Breast epithelium (tissue), 4 donors: ENCODE data around the gene DMBT1. TPM values are rescaled to one million over a fixed set of nuclear protein-coding genes. Genes with fewer than 3 reads are reported as not detected.

ENCODE experiments used
- DNase-seq, 2 donors: peaks; one replicate each; pipeline ENCODE4 v3.0.0-alpha.2; 2019; ENCODE audit warnings: low spot score in 2 of 2
- H3K27ac ChIP-seq, 2 donors: fragments of 200-600 bp; sonication (generic) in 1 of 2; one replicate each; pipeline ENCODE4 v1.5.1; 2016 to 2019; ENCODE audit warnings: mild to moderate bottlenecking in 1 of 2
- H3K27me3 ChIP-seq, 2 donors: fragments of 200-600 bp; sonication (generic) in 1 of 2; one replicate each; pipeline versions ENCODE4 v1.5.1 to v1.6.0; 2017 to 2019; ENCODE audit warnings: control low read depth in 1 of 2, mild to moderate bottlenecking in 1 of 2
- H3K36me3 ChIP-seq: fragments of 200-600 bp; one replicate; pipeline ENCODE4 v1.5.1; 2019
- H3K4me1 ChIP-seq, 2 donors: fragments of 200-600 bp; sonication (generic); one replicate each; pipeline ENCODE4 v1.5.1; 2016 to 2019; ENCODE audit warnings: control low read depth in 1 of 2
- H3K4me3 ChIP-seq, 3 donors: fragments of 200-600 bp; sonication (generic); 1 replicate in 2 of 3; 2 replicates in 1 of 3; pipeline ENCODE4 v1.5.1; 2016 to 2019; ENCODE audit warnings: mild to moderate bottlenecking in 3 of 3, moderate library complexity in 2 of 3
- H3K9me3 ChIP-seq, 2 donors: fragments of 200-600 bp; sonication (generic) in 1 of 2; one replicate each; pipeline ENCODE4 v1.5.1; 2016 to 2019; ENCODE audit warnings: control low read depth in 1 of 2
- POLR2A ChIP-seq: fragments of 450-650 bp; IDR thresholded peaks from one replicate; pipeline ENCODE4 v1.6.1; 2016; ENCODE audit warnings: antibody characterized with exemption, mild to moderate bottlenecking, moderate library complexity
- POLR2AphosphoS5 ChIP-seq, 3 donors: sonication (generic); formaldehyde crosslinking; IDR thresholded peaks; one replicate each; pipeline ENCODE4 v1.6.1; 2017; ENCODE audit warnings: antibody characterized with exemption in 3 of 3
- intact Hi-C: fragments of 100-400 bp; cut with DNase I; formaldehyde crosslinking; loops from one replicate; pipeline ENCODE4 v1.15.1; 2023; ENCODE audit warnings: low total_unique reads
- total RNA-seq, 3 donors: library from RNA; depleted of rRNA; stranded (reverse); fragments of >200 nt; gene quantifications; one replicate each; pipeline ENCODE4 v1.1.0, GENCODE V29; 2016
- TF ChIP-seq, protein P1 (sequence below), 3 donors: fragments of 450-650 bp; IDR thresholded peaks; one replicate each; pipeline ENCODE4 v1.5.1; 2016 to 2017; ENCODE audit warnings: antibody characterized with exemption in 3 of 3, mild to moderate bottlenecking in 3 of 3, moderate library complexity in 3 of 3

The DMBT1 gene
- total RNA-seq, 3 donors from 2014 or later: 0.15 to 2.3 TPM; not detected in 1

DNA sequence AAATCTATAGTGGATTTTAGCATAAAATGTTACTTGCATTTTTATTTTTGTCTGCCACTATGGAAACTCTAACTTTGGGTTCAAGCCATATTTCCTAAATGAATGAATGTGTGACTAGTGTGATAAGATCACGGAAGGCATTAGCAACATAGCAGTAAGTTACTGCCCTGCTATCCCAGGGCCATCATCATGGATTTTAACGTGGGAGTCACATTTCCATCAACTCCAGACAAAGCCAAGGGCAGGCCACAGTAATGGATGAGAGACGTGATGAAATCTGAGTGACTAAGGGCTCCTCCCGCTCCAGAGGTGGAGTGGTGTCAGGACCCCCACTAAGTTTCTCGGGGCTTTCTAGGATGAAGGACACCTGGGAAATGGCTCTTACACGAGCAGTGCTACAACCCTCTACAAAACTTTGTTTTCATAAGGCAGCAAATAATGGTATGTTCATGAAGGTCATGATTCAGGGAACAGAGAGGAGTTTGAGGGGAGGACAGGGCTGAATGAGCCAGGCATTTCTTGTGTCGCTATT, 104.8 kb downstream of the DMBT1 start:
- Histone ChIP-seq H3K36me3 (no peaks in the 10 kb centered on the region), H3K27me3 (no peaks in the 10 kb centered on the region), H3K27ac (no peak overlapping the region), H3K4me1 (no peaks in the 10 kb centered on the region), H3K9me3 (no peaks in the 10 kb centered on the region), H3K4me3 (no peak overlapping the region)
- TF ChIP-seq, protein P1, sequence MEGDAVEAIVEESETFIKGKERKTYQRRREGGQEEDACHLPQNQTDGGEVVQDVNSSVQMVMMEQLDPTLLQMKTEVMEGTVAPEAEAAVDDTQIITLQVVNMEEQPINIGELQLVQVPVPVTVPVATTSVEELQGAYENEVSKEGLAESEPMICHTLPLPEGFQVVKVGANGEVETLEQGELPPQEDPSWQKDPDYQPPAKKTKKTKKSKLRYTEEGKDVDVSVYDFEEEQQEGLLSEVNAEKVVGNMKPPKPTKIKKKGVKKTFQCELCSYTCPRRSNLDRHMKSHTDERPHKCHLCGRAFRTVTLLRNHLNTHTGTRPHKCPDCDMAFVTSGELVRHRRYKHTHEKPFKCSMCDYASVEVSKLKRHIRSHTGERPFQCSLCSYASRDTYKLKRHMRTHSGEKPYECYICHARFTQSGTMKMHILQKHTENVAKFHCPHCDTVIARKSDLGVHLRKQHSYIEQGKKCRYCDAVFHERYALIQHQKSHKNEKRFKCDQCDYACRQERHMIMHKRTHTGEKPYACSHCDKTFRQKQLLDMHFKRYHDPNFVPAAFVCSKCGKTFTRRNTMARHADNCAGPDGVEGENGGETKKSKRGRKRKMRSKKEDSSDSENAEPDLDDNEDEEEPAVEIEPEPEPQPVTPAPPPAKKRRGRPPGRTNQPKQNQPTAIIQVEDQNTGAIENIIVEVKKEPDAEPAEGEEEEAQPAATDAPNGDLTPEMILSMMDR (IDR thresholded peaks at IDR 0.05): no peak
- TF ChIP-seq POLR2AphosphoS5 (IDR thresholded peaks at IDR 0.05) (no peak), POLR2A (no peak)
- no peak for DNase-seq
- intact Hi-C loops: no loop called here

DNA sequence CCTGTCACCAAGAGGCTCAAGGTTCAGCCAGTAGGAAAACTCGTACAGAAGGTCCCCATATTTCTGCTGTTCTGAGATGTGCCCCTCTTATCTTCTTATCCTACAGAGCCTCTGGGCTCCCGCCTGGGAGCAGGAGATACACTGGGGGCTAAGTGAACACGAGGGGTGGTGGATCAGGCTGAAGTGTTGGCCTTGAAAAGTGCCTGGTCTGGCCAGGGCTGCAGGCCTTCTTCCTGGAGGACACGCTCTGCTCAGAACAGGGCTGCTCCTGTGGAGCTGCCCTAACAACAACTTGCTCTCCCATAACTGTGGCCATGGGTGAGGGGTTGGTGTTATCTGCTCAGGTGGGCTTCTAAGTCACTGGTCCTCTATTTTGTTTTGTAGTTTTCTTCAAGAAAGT, 105.4 kb downstream of the DMBT1 start:
- no peak for DNase-seq
- TF ChIP-seq, protein P1 (IDR thresholded peaks at IDR 0.05): no peak
- no peak for TF ChIP-seq POLR2AphosphoS5 (IDR thresholded peaks at IDR 0.05)
- TF ChIP-seq POLR2A: no peak
- Histone ChIP-seq H3K4me1 (no peaks in the 10 kb centered on the region), H3K9me3 (no peaks in the 10 kb centered on the region), H3K36me3 (no peaks in the 10 kb centered on the region), H3K4me3 (no peak overlapping the region), H3K27ac (no peak overlapping the region), H3K27me3 (no peaks in the 10 kb centered on the region)
- intact Hi-C loops: no loop called here

DNA sequence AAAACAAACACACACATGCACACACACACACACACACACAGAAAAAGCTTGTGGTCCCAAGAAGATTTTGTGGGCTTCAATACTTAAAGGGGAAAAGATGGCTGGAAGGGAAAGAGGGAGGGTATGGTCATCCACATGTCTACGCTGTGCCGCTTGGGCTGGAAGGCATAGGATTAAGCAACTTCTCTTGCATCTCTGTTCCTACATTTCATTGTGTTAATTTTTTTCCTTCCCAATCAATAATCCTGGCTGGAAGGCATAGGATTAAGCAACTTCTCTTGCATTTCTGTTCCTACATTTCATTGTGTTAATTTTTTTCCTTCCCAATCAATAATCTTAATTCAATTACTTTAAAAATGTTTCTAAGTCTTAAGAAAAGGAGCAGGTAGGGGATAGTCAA, 108.5 kb downstream of the DMBT1 start:
- no peak for TF ChIP-seq POLR2A
- Histone ChIP-seq H3K27ac (no peak overlapping the region), H3K27me3 (no peaks in the 10 kb centered on the region), H3K4me1 (no peaks in the 10 kb centered on the region), H3K9me3 (no peaks in the 10 kb centered on the region), H3K36me3 (no peaks in the 10 kb centered on the region), H3K4me3 (no peak overlapping the region)
- no peak for DNase-seq
- intact Hi-C loops: no loop called here

DNA sequence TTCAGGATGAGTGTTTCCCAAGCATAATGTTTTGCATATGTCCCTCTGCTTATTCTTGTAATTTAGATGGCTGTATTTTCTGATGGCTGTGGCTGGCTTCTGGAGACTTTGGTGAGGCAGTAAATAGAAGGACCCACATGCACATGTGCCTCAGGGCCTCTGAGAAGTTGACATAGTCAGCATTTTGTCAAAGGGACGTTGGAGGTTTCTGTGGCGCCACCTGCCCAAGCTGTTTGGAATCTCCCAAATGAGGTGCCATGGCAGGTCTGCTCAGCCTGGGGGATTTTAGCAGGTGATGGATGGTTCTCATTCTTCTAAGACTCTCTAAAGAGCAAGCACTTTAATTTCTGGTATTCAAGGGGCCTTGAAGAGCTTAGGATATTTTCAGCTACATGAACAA, 109.3 kb downstream of the DMBT1 start:
- intact Hi-C loops: no loop called here
- no peaks in the 10 kb centered on the region for H3K36me3 ChIP-seq
- TF ChIP-seq, protein P1 (IDR thresholded peaks at IDR 0.05): no peak
- TF ChIP-seq POLR2A (no peak), POLR2AphosphoS5 (IDR thresholded peaks at IDR 0.05) (no peak)
- no peak overlapping the region for H3K4me3 ChIP-seq
- H3K27ac ChIP-seq: no peak overlapping the region
- no peaks in the 10 kb centered on the region for H3K4me1 ChIP-seq
- no peaks in the 10 kb centered on the region for H3K27me3 ChIP-seq
- no peak for DNase-seq
- H3K9me3 ChIP-seq: no peaks in the 10 kb centered on the region

DNA sequence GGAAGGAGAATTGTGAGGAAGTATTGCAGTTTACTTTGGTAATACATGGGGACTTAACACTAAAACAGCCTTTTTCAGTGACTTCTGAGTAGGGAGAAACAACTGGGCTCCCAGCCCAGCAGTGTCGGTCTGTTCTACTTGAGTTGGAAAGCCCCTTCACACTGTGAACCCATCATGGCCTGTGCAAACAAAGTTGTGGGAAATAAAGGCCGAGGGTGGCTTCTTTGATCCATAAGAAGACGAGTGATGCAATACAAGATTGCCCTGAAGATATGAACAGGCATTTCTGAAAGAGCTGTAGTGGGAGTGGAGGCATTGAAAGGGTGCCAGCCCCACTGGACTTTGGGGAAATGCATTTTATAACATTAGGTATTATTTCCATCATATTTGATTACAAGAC, 110.8 kb downstream of the DMBT1 start:
- intact Hi-C loops: no loop called here
- H3K36me3 ChIP-seq: no peaks in the 10 kb centered on the region
- H3K4me1 ChIP-seq: no peaks in the 10 kb centered on the region
- no peak overlapping the region for H3K27ac ChIP-seq
- TF ChIP-seq, protein P1 (IDR thresholded peaks at IDR 0.05): no peak
- TF ChIP-seq POLR2AphosphoS5 (IDR thresholded peaks at IDR 0.05): no peak
- no peak for TF ChIP-seq POLR2A
- no peak for DNase-seq
- no peaks in the 10 kb centered on the region for H3K9me3 ChIP-seq
- H3K27me3 ChIP-seq: peaks cover 0 to 4% of the 10 kb centered on the region in 2 donors
- no peak overlapping the region for H3K4me3 ChIP-seq

DNA sequence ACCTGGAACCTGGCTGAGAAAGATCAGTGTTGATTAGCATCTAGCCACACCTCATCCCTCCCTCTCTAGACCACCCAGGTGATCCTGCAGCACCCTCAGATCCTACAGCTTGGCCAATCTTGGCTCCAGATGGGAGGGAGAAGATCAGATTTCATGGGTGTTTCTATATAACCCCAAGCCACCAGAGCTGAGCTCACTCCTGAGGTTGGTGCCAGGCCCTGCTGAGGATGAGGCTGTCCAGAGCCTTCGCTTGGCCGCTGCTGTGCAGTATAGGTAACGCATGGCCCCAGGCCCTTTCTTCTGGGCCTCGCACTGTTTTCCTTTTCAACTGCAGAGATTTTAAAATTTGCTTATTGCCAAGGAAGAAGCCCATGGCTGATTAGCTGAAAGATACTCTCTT, 112.1 kb downstream of the DMBT1 start:
- no peaks in the 10 kb centered on the region for H3K36me3 ChIP-seq
- TF ChIP-seq POLR2A: no peak
- no peak for TF ChIP-seq POLR2AphosphoS5 (IDR thresholded peaks at IDR 0.05)
- no peak overlapping the region for H3K4me3 ChIP-seq
- peaks cover 0 to 4% of the 10 kb centered on the region in 2 donors for H3K27me3 ChIP-seq
- no peaks in the 10 kb centered on the region for H3K9me3 ChIP-seq
- H3K27ac ChIP-seq: no peak overlapping the region
- intact Hi-C loops: no loop called here
- no peaks in the 10 kb centered on the region for H3K4me1 ChIP-seq
- DNase-seq: no peak
